AG09319 (cell line): Measurements from ENCODE around the gene OR51D1.
A peak's percentile ranks its signal among the peaks of the same experiment; 100 is the strongest.

ENCODE experiments used
- DNase-seq: peaks from one replicate; pipeline ENCODE4 v3.0.0-alpha.2; 2010; ENCODE audit warnings: low read depth; ENCODE audit errors: extremely low read depth
- CTCF ChIP-seq: IDR thresholded peaks from 2 replicates; pipeline ENCODE4 v1.5.1; 2011; ENCODE audit warnings: low read depth, mild to moderate bottlenecking, inconsistent platforms, low read length, moderate library complexity

Gene OR51D1

GRCh38 chr11:4607781-4608666, 29.3 kb upstream of the OR51D1 start, which contains the start of gene TRIM68:
Gene TRIM68, minus strand, starts transcription at chr11:4608231. Its CDS starts 2,727 bp downstream, at chr11:4605504.
- peak; percentile 88 for DNase-seq
- no peak for TF ChIP-seq CTCF

DNA sequence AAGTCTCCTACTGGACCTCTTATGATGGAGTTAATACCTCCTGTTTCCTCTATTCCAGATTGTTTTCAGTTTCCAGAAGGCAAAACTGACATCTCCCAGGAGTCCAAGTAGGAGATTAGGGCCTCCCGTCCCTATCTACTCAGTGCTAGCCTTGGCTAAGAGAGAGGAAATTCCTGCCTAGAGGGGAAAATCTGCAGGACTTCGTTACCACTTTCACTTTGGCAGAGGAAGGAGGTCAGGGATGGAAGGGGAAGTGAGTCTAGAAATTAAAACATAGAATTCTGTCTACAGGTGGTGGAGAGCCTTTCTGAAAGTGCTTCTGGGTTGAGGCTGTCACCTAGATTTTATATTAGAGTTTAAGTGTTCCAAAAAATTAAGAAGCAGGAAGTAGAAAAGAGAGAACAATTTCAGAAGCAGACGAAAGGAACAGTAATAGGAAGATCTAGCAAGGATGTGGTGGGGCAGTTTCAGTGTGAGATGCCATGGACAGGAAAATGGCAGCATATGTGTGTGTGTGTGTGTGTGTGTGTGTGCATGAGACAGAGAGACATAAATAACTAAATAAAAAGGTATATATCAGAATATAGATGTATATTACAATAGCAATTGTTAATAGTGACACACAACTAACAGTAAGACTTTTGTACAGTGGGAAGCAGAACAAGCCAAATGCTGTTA, 26.9 kb upstream of the OR51D1 start:
- TF ChIP-seq CTCF: no peak

DNA sequence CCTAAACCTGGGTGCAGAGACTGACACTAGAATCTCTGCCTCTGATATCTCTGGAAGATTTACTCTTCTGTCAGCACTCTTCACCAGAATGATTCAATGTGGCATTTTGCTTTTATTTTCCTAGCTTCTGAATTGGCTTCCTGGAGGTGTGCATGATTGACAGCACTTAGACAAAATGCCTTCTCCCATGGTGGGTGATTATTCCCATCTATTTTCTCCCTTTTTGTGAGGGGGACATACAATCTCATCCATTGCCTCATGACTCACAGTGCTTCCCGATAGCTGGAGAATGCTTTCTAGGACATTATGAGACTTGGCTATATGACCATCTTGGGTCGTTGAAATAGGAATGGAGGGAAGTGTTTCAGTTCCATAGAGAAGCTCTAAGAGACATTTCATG, 25.3 kb upstream of the OR51D1 start:
- DNase-seq: no peak
- TF ChIP-seq CTCF: no peak

More for the DNA sequence above, 26.9 kb upstream of the OR51D1 start:
- no peak for DNase-seq

DNA sequence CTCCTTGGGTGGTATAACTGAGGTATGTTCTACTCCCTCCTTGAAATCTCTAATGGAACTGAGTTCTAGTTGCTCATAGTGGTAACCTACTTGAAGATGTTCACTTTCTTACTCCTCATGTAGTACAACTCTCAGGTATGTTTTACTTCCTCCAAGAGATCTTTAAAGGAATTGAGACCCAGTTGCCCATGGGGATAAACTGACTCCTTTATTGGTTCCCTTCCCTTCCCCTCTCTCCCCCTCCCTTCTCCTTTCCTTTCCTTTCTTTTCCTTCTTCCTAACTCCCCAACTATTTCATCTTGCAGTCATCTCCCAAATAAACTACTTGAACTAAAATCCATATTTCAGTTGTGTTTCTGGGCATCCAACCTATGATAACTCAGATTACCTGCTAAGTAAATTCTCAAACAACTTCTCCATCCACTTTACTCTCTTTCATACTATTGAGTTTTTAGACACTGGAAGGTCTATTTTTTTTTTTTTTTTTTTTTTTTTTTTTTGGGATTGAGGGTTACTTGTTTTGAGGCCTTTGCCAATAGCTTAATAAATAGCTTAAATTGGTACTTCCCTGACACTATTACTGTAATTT, 21.3 kb upstream of the OR51D1 start:
- no peak for TF ChIP-seq CTCF

DNA sequence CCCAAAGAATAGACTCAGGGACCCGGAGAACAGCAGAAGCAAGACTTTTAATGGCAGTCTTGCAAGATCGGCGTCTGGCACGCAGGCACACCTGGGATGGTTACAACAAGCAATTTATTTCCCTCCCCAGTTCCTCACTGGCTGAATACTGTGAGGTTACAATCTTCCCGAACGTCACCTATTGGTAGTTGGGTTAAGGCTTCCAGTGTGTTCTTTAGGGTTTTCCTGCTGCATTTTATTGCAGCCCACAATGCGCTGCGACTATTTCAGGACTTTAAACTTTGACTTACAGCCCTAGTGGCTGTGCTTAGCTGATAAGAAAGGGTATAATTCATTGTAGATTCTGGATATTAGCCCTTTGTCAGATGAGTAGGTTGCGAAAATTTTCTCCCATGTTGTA, 17.8 kb upstream of the OR51D1 start:
- DNase-seq: no peak
- TF ChIP-seq CTCF: no peak

More for the DNA sequence above, 21.3 kb upstream of the OR51D1 start:
- no peak for DNase-seq

GRCh38 chr11:4626207-4627099, 10.8 kb upstream of the OR51D1 start:
- TF ChIP-seq CTCF: peak; percentile 49
- DNase-seq: peak; percentile 23
